Stimulated activated CD8-positive, alpha-beta memory T cell treated with anti-CD3 and anti-CD28 coated beads, Interleukin-4, amount 100 ng/mL, for 48 hours (primary cell): ENCODE results near the gene GMCL2.
"Not testable (repeated sequence)": the region's sequence is repeated elsewhere in the genome, so short reads cannot be mapped to it uniquely, and the experiment has no call there.

Experiments
- DNase-seq: peaks from one replicate; pipeline ENCODE4 v3.0.0-alpha.2; 2020

The GMCL2 gene

DNA sequence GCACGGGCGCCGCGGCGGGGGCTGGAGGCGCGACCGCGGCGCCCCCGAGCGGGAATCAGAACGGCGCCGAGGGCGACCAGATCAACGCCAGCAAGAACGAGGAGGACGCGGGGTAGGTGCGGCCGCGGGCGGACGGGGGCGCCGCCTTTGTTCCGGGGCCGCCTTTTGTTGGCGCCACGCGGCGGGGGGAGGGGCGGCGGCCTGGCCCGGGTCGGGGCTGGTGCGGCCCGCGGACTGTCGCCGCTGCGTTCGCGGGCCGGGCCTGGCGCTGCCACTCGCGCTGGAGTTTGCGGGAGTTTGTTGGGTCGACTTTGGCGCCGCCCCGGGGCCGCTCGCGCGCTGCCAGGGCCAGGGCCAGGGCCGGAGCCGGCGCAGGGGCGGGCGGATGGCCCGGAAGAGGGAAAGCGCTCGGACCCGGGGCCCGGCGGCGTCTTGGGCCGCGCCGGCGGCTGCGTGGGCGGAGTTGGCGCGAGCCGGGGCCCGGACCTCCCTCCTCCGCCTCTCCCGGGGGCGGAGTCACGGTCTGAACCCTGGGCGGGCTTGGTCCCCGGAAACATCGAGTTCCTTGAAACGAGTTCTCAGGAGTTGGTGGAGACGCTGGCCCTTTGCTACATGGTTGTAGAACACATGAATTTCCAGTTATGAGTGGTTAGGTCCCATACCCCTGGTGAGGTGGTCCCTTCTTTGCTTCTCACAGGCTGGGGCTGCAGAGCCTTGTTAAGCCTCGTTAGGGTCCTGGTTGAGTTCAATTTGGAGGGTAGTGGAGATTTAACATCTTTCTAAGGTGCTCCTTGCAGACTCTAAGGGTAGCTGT is 18.0 kb upstream of the GMCL2 start:
- peak; percentile 86 for DNase-seq

DNA sequence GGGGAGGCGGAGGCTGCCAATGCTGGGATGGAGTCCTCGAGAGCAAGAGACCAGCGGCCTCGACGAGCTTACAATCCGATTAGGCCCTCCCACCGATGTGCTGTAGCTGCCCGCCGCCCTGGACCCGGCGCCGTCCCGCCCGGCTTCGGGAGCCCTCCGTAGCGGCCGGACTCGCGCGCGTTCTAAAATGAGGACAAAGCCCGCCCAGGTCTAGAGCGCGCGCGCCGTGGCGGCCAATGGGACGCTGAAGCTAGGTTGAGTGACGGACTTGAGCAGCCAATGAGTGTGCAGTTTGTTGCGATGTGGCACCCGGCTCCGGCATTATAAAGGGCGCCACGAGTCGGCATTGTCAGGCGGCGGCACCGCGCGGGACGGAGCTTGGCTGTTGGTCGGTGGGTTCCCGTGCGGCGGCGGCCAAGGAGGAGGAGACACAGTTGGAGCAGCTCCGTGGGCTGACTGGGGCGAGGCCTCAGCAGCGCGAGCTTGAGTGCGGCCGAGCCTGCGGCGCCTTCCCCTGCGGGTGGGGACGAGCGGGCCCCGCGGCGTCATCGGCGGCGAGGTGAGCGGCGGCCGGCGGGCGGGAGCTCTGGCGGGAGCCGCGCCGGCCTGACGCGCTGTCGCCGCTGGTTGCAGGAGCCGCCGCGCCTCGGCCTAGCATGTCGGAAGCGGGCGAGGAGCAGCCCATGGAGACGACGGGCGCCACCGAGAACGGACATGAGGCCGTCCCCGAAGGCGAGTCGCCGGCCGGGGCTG is 17.2 kb upstream of the GMCL2 start, which contains the start of gene HNRNPAB:
Gene HNRNPAB (plus strand): TSS at position 352 of the 753 bp plus-strand sequence. CDS start 305 bp downstream, at position 657.
- DNase-seq: peak; percentile 97

DNA sequence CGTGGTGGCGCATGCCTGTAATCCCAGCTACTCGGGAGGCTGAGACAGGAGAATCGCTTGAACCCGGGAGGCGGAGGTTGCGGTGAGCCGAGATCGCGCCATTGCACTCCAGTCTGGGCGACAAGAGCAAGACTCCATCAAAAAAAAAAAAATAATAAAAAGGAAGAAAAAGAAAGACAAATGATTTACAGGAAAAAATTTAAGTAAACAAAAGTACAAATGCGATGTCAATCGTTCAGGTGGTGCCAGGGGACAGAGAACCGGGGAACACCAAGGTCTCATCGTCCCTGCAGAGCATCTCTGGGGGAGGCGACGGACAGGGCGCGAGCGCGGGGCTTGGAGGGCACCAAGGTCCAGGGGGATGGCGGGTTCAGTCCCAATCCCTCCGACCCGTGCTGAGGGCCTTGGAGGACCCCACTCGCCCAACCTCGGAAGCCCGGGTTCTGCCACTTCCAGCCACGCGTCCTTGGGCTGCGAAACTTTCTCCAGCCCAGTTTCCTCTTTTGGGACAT is 16.6 kb upstream of the GMCL2 start:
- DNase-seq: no peak

DNA sequence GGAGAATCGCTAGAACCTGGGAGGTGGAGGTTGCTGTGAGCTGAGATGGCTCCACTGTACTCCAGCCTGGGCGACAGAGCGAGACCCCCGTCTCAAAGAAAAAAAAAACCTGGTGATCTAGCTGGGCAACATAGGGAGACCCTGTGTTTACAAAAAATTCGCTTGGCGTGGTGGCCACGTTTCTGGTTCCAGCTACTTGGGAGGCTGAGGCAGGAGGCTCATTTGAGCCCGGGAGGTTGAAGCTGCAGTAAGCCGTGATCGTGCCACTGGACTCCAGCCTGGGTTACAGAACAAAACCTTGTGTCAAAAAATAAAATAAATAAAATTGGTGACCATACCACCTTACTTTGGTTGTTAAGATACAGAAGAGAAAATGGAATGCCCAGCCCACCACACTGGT is 15.4 kb upstream of the GMCL2 start:
- DNase-seq: no peak

DNA sequence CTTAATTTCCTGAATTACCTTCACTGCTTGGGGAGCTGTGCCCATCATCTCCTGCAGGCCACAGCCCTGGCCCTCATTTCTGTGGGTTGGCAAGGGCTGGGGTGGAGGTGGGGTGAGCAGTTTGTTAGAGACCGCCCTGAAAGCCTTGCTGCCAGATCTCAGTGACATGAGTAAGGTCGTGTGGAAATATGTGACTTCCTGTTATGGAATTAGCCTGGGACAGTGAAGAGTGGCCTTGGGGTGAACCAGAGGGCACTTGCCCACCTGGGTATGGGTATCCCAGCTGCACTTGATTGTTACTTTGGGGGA is 14.7 kb upstream of the GMCL2 start:
- no peak for DNase-seq

DNA sequence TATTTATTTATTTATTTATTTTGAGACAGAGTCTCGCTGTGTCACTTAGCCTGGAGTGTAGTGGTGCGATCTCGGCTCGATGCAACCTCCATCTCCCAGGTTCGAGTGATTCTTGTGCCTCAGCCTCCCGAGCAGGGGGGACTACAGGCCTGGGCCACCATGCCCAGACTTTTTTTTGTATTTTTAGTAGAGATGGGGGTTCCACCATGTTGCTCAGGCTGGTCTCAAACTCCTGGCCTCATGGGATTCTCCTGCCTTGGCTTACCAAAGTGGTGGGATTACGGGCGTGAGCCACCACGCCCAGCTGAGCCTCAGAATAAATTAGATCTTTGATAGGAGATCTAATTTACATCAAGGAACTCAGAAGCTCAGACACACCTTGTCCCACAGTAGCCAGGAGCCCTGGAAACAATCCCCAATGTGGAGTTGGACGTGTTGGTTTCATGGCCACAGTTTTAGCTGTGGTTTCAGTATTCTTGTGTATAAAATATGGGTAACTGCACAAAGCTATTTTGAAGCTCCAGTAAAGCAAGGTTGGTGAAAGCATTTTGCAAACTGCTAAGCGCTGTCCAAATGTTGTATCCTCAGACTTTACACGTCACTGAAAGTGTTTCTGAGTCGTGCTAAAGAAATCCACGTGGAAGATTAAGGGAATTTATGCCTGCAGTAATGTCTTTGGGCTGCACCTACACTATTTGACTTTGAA is 14.2 kb upstream of the GMCL2 start:
- DNase-seq: no peak

DNA sequence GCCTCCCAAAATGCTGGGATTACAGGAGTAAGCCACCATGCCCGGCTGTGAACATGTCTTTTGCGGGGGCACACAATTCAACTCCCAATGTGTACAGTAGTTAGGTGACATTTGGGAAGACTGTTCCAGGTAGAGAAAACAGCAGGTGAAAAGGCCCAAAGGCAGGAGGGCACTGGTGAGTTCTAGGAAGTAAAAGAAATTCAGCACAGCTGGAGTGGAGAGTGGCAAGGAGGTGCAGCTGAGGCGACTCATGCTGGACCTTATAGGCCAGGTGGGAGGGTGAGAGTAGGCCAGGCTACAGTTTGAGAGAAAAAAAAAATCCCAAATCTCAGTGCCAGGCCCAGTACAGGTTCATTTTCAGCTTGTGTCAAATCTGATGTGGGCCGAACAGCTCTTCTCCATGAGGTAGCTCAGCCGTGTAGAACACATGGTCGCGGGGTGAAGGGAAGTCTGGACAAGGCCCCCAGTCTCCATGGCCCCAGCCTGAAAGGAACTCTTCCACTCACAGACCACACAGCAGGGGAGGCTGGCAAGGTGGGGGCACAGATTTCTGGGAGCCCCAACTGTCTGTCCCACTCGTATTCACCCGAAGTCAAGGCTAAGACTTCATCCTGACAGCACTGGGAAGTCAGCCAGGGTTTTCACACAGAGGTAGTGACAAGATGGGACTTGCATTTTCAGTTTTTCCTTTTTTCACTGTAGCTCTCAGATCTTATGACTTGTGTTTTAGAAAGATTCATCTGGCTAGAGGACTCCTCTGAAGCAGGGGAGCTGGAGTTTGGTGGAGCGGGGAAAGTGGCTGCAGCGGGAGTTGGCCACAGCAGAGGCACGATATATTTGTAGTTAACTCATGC is 12.6 kb upstream of the GMCL2 start:
- DNase-seq: no peak

DNA sequence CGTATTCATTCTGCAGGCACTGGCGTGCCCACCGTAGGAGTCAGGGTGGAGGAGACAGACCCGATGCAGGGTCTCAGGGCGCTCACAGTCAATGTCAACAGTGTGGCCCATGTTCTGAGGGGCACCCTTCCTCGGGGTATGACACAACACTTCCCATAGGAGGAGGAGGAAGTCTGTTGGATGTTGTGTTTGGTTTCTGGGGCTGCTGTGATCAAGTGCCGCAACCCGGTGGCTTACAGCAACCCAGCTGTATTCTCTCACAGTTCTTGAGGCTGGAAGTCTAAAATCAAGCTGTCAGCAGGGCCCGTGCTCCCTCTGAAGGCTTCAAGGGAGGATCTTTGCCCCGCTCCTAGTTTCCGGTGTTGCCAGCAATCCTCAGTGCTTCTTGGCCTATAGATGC is 11.5 kb upstream of the GMCL2 start:
- DNase-seq: no peak

DNA sequence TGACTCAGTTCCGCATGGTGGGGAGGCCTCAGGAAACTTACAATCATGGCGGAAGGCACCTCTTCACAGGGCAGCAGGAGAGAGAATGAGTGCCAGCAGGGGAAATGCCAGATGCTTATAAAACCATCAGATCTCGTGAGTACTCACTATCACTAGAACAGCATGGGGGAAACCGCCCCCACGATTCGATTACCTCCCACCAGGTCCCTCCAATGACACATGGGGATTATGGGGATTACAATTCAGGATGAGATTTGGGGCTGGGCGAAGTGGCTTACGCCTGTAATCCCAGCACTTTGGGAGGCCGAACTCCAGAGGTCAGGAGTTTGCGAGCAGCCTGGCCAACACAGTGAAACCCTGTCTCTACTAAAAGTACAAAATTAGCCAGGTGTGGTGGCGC is 11.0 kb upstream of the GMCL2 start:
- not testable (repeated sequence) for DNase-seq

DNA sequence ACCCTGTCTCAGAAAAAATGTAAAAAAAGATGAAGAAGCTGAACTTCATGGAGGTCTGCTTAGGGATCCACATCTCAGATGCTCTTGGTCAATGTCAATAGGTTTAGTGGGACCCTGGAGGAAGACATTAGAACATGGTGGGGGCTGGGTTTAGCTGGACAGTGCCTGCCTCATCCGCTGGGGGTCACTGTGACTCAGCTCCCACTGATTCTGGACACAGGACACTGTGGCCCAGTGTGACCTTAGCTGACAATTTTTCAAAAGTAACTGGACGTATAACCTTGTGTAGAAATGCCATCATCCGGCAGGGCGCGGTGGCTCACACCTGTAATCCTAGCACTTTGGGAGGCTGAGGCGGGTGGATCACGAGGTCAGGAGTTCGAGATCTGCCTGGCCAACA is 9.8 kb upstream of the GMCL2 start:
- DNase-seq: no peak

DNA sequence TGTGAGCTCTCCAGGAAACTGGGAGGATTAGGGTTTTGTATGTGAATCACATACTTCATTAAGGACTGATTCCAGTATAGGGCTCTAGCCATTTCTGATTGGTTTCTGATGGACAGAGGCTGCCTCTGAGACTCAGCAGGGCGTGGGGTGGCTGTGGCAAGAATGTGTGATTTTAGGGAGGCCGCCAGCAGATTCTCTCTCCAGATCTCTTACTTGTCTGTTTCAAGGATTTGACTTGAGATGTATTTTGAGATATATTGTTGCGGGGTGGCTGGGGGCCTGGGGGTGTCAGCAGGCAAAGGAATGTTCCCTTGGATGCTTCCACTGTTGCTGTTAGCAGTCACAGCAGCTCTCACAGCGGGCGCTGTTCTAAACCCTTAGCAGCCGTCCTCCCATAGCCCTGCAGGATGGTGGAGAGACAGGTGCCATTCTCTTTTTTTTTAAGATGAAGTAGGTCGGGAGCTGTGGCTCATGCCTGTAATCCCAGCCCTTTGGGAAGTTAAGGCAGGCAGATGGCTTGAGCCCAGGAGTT is 9.2 kb upstream of the GMCL2 start:
- DNase-seq: no peak

DNA sequence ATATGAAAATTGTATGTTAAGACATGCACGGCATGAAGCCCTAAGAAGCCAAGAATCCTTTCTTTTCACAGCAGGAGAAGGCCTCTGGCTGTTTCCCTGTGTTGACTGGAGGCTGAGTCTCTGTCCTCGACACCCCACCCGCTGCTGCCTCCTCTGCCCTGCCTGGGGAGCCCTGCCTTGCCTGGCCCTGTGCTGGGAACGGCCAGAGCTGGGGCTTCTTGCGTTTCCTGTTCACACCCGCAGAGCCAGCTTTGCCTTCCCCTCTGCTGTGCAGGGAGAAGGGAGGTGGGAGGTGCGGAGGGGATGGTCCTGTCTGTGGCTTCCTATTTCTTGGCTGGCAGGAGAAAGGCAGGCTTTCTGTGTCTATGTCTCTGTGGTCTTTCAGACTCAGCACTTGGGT is 6.9 kb upstream of the GMCL2 start:
- DNase-seq: no peak

DNA sequence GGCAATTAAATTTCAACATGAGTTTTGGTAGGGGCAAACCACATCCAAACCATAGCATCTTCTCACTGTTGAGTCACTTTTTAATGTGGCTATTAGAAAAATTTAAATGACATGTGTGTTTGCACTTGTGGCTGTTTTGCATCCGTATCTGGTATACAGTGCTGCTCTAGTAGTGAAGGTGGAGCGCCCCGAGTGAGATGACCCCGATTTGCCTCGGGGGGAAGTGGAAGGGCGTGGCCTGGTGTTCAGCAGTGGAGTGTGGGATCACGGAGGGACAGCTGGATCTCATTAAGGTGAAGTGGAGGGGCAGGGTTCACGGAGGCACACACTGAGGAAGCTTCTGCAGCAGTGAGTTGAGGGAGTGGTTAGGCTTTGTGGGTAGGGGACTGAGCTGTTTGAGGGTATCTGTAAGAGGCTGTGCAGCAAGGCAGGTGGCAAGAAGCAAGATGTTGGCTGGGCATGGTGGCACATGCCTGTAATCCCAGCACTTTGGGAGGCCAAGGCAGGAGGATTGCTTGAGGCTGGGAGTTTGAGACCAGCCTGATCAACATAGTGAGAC is 6.2 kb upstream of the GMCL2 start:
- no peak for DNase-seq

DNA sequence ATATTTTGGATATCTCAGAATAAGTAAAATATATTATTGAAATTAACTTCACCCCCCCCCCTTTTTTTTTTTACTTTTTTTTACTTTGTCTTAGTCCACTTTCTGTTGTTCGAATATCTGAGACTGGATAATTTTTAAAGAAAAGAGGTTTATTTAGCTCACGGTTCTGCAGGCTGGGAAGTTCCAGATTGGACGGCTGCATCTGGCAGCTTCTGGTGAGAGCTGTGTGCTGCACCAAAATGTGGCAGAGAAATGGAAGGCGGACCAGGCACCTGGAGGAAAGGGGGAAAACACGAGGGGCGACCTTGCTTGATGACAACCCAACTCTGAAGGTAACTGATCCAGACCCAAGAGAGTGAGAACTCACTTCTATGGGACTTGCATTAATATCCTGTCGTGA is 5.6 kb upstream of the GMCL2 start:
- DNase-seq: no peak

DNA sequence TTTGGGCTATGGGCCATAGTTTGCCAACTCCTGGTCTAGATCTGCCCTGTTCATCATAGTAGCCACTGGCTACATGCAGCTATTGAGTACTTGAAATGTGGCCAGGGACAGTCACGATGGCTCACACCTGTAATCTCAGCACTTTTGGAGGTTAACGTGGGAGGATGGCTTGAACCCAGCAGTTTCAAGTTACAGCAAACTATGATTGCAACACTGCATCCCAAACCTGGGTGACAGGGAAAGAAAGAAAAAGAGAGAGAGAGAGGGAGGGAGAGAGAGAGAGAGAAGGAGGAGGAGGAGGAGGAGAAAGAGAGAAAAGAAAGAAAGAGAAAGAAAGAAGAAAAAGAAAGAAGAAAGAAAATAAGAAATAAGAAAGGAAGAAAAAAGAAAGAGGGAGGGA is 5.1 kb upstream of the GMCL2 start:
- no peak for DNase-seq

DNA sequence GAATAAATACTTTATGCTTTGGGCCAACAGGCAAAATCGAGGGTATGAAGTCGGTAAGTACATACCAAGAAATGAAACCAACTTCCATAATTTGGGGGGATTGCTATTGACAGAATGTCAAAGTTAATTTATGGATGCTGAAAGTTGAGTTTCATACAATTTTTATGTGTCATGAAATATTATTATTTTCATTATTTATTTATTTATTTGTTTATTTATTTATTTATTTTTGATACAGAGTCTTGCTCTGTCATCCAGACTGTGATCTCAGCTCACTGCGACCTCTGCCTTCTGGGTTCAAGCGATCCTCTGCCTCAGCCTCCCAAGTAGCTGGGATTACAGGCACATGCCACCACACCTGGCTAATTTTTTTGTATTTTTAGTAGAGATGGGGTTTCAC is 4.5 kb upstream of the GMCL2 start:
- DNase-seq: no peak

DNA sequence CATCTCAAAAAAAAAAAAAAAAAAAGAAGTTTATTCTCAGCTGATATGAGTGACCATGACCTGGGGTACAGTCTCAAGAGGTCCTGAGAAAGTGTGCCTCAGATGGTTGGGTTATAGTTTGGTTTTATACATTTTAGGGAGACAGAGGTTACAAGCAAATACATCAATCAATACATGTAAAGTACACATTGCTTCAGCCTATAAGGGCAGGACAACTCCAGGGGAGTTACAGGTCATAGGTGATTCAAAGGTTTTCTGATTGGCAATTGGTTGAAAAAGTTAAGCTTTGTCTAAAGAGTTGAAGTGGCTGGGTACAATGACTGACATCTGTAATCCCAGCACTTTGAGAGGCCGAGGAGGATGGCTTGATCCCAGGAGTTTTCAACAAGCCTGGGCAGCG is 2.3 kb upstream of the GMCL2 start:
- no peak for DNase-seq

DNA sequence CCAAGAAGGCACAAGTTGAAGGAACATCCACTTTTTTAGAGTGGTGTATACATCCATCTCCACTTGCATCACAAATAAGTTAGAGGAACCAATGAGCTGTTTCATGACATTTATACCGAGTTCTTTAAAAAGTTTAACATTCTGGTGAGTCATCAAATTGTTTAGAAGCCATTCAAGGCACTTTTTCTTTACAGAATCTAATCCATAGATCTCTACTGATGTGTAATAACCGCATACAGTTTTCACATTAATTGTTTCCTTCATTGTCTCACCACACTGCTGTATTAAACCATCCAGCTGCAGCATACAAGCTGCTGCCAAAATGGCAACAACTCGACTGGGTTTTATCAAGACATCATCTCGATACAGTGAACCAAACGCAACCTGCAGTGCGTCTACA is 744 bp downstream of the GMCL2 start:
- DNase-seq: no peak

DNA sequence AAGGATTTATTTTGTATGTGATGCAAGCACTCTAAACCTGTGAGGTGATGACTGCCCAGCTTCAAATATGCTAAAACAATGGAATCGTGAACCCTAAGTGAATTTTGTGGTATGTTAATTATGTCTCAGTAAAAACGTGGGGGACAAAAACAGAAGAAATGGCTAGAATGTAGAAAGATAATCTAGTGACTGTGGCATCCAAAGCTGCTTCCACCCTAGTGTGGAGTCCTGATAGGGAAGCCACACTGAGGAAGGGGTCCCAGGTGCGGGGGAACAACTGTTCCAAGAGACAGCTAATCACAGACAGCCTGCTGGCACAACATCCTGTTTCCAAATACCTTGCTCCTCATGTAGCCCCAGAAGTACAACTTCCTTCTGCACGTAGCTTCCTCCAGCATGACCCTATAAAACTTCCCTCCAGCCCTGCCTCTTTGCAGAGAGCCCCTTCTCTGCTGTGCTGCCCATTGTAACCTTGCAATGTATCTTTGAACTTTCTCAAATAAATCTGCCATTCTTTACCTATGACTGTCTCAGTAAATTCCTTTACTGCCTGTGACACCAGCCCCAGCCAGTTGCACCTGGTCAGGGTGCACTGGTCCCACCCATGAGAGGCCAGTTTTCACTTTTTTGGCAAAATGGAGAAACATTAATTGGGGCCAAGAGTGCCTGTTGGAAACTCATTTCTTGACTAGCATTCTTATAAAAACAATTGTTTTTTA is 4.9 kb downstream of the GMCL2 start:
- DNase-seq: no peak

DNA sequence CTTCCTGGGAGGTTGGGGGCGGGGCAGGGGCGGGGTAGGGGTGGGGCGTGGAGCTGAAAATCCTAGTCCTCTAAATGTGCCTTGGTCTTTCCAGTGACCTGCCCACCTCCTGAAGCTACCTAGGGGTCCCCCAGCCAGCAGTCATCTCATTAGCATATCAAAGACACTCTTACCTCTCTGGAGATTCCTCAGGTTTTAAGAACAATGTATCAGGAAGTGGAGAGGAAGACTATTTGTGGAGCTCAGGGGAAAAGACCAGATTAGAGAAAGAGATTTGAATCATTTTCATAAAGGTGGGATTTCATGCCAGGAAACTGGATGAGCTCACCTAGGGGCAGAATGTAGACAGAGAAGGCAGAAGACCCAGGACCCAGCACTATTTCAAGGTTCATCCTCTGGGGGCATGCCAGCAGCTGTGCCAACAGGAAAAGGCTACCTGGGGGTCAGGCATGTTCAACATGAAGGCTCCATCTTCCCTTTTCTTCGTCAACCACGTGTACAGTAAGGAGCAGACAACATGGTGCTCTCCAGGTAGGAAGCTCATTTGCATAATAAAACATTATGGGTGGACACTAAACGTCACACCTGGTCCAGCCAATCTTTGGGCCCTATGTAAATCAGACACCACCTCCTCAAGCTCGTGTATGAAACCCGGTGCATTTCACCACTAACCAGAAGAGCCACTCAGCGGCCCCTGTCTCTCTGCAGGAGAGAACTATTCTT is 6.9 kb downstream of the GMCL2 start:
- no peak for DNase-seq

DNA sequence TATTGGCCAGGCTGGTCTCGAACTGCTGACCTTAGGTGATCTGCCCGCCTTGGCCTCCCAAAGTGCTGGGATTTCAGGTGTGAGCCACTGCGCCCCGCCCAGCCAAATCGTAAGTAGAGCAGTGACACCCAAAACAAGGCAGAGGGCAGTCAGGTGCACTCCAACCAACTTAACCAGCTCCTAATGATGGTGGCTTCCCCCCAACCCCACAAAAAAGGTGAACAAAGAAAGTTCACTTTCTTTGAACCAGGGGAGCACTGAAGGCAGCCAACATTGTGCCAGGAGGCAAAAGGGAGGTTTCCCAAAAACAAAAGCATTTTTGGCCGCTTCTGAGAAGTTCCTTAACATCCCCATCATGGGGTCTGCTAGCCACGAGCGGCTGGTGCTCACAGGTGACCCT is 9.6 kb downstream of the GMCL2 start:
- DNase-seq: no peak
